Stomach (tissue), 4 donors: ENCODE measurements around the gene LNX2.

Experiments used
- POLR2A ChIP-seq, 4 donors: fragments of 450-650 bp; IDR thresholded peaks; one replicate each; pipeline ENCODE4 v1.6.1; 2016; ENCODE audit warnings: antibody characterized with exemption in 4 of 4, control low read depth in 2 of 4, mild to moderate bottlenecking in 1 of 4, moderate library complexity in 1 of 4
- POLR2AphosphoS5 ChIP-seq, 3 donors: sonication (generic); formaldehyde crosslinking; IDR thresholded peaks; one replicate each; pipeline ENCODE4 v1.6.1; 2016; ENCODE audit warnings: antibody characterized with exemption in 3 of 3

DNA sequence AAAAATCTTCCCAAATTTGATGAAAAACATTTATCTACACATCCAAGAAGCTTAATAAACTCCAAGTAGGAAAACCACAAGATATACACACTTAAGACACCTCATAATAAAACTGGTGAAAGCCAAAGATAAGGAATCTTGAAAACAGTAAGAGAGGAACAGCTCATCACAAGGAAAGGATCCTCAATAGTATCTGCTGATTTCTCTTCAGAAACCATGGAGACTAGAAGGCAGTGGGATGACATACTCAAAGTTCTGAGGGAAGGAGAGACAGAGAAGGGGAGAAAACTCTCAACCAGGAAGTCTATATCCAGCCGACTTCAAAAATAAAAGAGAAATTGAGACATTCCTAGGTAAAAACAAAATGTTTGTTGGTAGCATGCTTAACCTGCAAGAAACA, 45.7 kb downstream of the LNX2 start:
- no peak for TF ChIP-seq POLR2A (IDR thresholded peaks at IDR 0.05)
- no peak for TF ChIP-seq POLR2AphosphoS5 (IDR thresholded peaks at IDR 0.05)
